Ascending aorta (tissue), 2 donors: ENCODE results near the gene PFKL. TPM values are rescaled to one million over a fixed set of nuclear protein-coding genes. Genes with fewer than 3 reads are reported as not detected.

ENCODE experiments used
- DNase-seq, 2 donors: peaks; one replicate each; pipeline ENCODE4 v3.0.0-alpha.2; 2019; ENCODE audit warnings: low spot score in 2 of 2
- H3K27ac ChIP-seq, 2 donors: fragments of 200-600 bp; sonication (generic); one replicate each; pipeline ENCODE4 v1.5.1; 2016 to 2017; ENCODE audit warnings: mild to moderate bottlenecking in 1 of 2
- H3K27me3 ChIP-seq: fragments of 200-600 bp; sonication (generic); one replicate; pipeline ENCODE4 v1.5.1; 2017
- H3K36me3 ChIP-seq, 2 donors: fragments of 200-600 bp; sonication (generic); one replicate each; pipeline ENCODE4 v1.5.1; 2016
- H3K4me1 ChIP-seq, 2 donors: fragments of 200-600 bp; sonication (generic); one replicate each; pipeline ENCODE4 v1.5.1; 2016 to 2017; ENCODE audit warnings: mild to moderate bottlenecking in 1 of 2
- H3K4me3 ChIP-seq, 2 donors: fragments of 200-600 bp; sonication (generic); one replicate each; pipeline ENCODE4 v1.5.1; 2016 to 2017; ENCODE audit warnings: mild to moderate bottlenecking in 1 of 2
- H3K9me3 ChIP-seq, 2 donors: fragments of 200-600 bp; sonication (generic); one replicate each; pipeline ENCODE4 v1.5.1; 2016
- CTCF ChIP-seq, 3 experiments: fragments of 200-600 bp in 2 of 3; fragments of 450-650 bp in 1 of 3; sonication (generic) in 2 of 3; IDR thresholded peaks; one replicate each; pipeline ENCODE4 v1.5.1; 2016 to 2019; ENCODE audit warnings: antibody characterized with exemption in 3 of 3, mild to moderate bottlenecking in 1 of 3, moderate library complexity in 1 of 3
- intact Hi-C: fragments of 100-400 bp; cut with DNase I; formaldehyde crosslinking; loops from one replicate; pipeline ENCODE4 v1.15.1; 2023
- total RNA-seq: library from RNA; depleted of rRNA; stranded (reverse); fragments of >200 nt; gene quantifications from one replicate; pipeline ENCODE4 v1.1.0, GENCODE V29; 2016

Gene PFKL
- total RNA-seq, 1 donor from 2014 or later: 153 TPM

GRCh38 chr21:44295163-44295573, 4.7 kb upstream of the PFKL start:
- no peak for DNase-seq
- no peaks in the 10 kb centered on the region for H3K27me3 ChIP-seq

DNA sequence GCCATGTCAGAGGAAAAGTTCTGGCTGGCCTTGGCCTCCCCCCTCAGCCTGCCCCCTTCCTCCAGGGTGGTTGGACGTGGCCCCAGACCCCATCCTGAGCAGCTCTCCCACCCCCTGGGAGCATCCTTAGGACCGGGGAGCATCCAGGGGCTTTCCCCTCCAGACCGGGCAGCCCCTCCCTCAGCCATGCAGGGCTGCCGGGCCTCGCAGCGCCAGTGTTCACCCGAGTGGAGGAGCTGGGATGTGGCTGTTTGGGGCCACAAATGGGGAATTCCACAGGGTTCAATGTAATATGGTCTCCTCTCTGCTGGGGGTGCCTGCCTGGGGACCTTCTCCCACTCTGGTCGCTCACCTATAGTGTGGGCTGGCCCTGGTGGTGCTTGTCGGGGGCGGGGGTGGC, 4.2 kb upstream of the PFKL start:
- no peak overlapping the region for H3K4me3 ChIP-seq
- no peak overlapping the region for H3K27ac ChIP-seq
- no peaks in the 10 kb centered on the region for H3K9me3 ChIP-seq
- H3K27me3 ChIP-seq: no peaks in the 10 kb centered on the region
- H3K36me3 ChIP-seq: no peaks in the 10 kb centered on the region
- no peak for TF ChIP-seq CTCF (IDR thresholded peaks at IDR 0.05)
- DNase-seq: no peak
- intact Hi-C loops: no loop called here
- H3K4me1 ChIP-seq: peaks cover 0 to 10% of the 10 kb centered on the region in 2 donors

More at GRCh38 chr21:44295163-44295573, 4.7 kb upstream of the PFKL start:
- TF ChIP-seq CTCF (IDR thresholded peaks at IDR 0.05): no peak
- no peaks in the 10 kb centered on the region for H3K9me3 ChIP-seq
- H3K36me3 ChIP-seq: no peaks in the 10 kb centered on the region
- no peak overlapping the region for H3K4me3 ChIP-seq
- H3K27ac ChIP-seq: no peak overlapping the region
- intact Hi-C loops: no loop called here
- H3K4me1 ChIP-seq: peaks cover 0 to 10% of the 10 kb centered on the region in 2 donors

GRCh38 chr21:44296103-44296519, 3.7 kb upstream of the PFKL start:
- no peak overlapping the region for H3K4me3 ChIP-seq
- H3K4me1 ChIP-seq: peaks cover 4 to 14% of the 10 kb centered on the region in 2 donors
- DNase-seq: no peak
- intact Hi-C loops: no loop called here
- no peaks in the 10 kb centered on the region for H3K27me3 ChIP-seq
- H3K36me3 ChIP-seq: no peaks in the 10 kb centered on the region
- TF ChIP-seq CTCF (IDR thresholded peaks at IDR 0.05): no peak
- H3K27ac ChIP-seq: no peak overlapping the region
- no peaks in the 10 kb centered on the region for H3K9me3 ChIP-seq

GRCh38 chr21:44296916-44297315, 2.9 kb upstream of the PFKL start:
- peaks cover 5 to 22% of the 10 kb centered on the region in 2 donors for H3K4me1 ChIP-seq
- no peaks in the 10 kb centered on the region for H3K36me3 ChIP-seq
- no peaks in the 10 kb centered on the region for H3K27me3 ChIP-seq
- H3K4me3 ChIP-seq: no peak overlapping the region
- TF ChIP-seq CTCF (IDR thresholded peaks at IDR 0.05): no peak
- intact Hi-C loops: no loop called here
- no peaks in the 10 kb centered on the region for H3K9me3 ChIP-seq
- no peak for DNase-seq
- H3K27ac ChIP-seq: no peak overlapping the region

GRCh38 chr21:44297525-44298290, 2.1 kb upstream of the PFKL start:
- Histone ChIP-seq H3K36me3 (no peaks in the 10 kb centered on the region), H3K27ac (no peak overlapping the region), H3K4me1 (peaks cover 5 to 23% of the 10 kb centered on the region in 2 donors), H3K4me3 (peak overlapping the region in 1 of 2 donors; percentile 11), H3K27me3 (no peaks in the 10 kb centered on the region), H3K9me3 (no peaks in the 10 kb centered on the region)
- peak; percentile 56 to 90 for DNase-seq
- intact Hi-C loops: no loop called here
- peak; percentile 61 to 84 (median 77) for TF ChIP-seq CTCF (IDR thresholded peaks at IDR 0.05)
